HEK293 (cell line): ENCODE measurements around the gene TRAPPC12.

Experiments used
- GFI1B ChIP-seq: fragments of 450-650 bp; formaldehyde crosslinking; IDR thresholded peaks from 2 replicates; pipeline ENCODE4 v1.5.1; 2016; ENCODE audit warnings: missing biosample characterization, missing genetic modification characterization
- ZNF157 ChIP-seq: fragments of 450-650 bp; formaldehyde crosslinking; IDR thresholded peaks from 2 replicates; pipeline ENCODE4 v1.5.1; 2016; ENCODE audit warnings: missing biosample characterization, missing genetic modification characterization
- ZNF660 ChIP-seq: fragments of 450-650 bp; IDR thresholded peaks from 2 replicates; pipeline ENCODE4 v1.5.1; 2018; ENCODE audit warnings: missing biosample characterization, mild to moderate bottlenecking, missing genetic modification characterization
- ZNF707 ChIP-seq: fragments of 450-650 bp; formaldehyde crosslinking; IDR thresholded peaks from 2 replicates; pipeline ENCODE4 v1.5.1; 2016; ENCODE audit warnings: missing biosample characterization, missing genetic modification characterization
- TF ChIP-seq, protein P1 (sequence below): fragments of 450-650 bp; formaldehyde crosslinking; IDR thresholded peaks from 2 replicates; pipeline ENCODE4 v1.5.1; 2016; ENCODE audit warnings: missing biosample characterization, missing genetic modification characterization
- TF ChIP-seq, protein P2 (sequence below): fragments of 450-650 bp; formaldehyde crosslinking; IDR thresholded peaks from 2 replicates; pipeline ENCODE4 v1.5.1; 2016; ENCODE audit warnings: missing biosample characterization, missing genetic modification characterization

DNA sequence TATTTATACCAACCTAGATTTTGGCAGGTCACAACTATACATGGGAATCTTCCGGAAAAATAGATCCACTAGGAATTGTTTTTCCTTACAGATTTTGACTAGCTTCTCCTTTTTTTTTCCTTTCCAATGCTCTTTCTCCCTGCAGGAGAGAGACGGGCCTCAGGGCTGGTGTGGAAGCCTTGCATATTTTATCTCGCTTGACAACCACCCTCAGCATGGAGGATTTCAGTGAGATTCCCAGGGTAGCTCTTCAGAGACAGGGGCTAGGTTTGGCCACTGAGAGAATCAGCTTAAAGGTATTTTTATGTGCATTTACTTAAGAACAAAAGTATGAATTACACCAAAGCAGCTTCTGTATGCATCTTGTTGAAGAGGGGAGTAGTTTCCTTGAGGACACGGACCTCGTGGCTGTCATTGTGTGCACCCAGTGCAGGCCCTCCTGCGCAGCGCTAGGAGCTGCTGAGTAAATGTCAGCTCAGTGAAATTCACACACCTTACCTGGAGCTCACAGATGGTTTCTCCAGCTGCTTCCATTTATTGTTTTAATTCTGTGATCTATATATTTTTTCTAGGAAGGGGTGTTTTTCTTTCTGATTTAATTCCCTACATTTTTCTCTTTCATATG is 54.4 kb downstream of the TRAPPC12 start:
- TF ChIP-seq, protein P1, sequence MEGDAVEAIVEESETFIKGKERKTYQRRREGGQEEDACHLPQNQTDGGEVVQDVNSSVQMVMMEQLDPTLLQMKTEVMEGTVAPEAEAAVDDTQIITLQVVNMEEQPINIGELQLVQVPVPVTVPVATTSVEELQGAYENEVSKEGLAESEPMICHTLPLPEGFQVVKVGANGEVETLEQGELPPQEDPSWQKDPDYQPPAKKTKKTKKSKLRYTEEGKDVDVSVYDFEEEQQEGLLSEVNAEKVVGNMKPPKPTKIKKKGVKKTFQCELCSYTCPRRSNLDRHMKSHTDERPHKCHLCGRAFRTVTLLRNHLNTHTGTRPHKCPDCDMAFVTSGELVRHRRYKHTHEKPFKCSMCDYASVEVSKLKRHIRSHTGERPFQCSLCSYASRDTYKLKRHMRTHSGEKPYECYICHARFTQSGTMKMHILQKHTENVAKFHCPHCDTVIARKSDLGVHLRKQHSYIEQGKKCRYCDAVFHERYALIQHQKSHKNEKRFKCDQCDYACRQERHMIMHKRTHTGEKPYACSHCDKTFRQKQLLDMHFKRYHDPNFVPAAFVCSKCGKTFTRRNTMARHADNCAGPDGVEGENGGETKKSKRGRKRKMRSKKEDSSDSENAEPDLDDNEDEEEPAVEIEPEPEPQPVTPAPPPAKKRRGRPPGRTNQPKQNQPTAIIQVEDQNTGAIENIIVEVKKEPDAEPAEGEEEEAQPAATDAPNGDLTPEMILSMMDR (tag by site-specific recombination), result no peak
- TF ChIP-seq GFI1B (tag by site-specific recombination) (no peak), ZNF157 (no peak), ZNF660 (no peak), ZNF707 (tag by site-specific recombination) (no peak)
- TF ChIP-seq, protein P2, sequence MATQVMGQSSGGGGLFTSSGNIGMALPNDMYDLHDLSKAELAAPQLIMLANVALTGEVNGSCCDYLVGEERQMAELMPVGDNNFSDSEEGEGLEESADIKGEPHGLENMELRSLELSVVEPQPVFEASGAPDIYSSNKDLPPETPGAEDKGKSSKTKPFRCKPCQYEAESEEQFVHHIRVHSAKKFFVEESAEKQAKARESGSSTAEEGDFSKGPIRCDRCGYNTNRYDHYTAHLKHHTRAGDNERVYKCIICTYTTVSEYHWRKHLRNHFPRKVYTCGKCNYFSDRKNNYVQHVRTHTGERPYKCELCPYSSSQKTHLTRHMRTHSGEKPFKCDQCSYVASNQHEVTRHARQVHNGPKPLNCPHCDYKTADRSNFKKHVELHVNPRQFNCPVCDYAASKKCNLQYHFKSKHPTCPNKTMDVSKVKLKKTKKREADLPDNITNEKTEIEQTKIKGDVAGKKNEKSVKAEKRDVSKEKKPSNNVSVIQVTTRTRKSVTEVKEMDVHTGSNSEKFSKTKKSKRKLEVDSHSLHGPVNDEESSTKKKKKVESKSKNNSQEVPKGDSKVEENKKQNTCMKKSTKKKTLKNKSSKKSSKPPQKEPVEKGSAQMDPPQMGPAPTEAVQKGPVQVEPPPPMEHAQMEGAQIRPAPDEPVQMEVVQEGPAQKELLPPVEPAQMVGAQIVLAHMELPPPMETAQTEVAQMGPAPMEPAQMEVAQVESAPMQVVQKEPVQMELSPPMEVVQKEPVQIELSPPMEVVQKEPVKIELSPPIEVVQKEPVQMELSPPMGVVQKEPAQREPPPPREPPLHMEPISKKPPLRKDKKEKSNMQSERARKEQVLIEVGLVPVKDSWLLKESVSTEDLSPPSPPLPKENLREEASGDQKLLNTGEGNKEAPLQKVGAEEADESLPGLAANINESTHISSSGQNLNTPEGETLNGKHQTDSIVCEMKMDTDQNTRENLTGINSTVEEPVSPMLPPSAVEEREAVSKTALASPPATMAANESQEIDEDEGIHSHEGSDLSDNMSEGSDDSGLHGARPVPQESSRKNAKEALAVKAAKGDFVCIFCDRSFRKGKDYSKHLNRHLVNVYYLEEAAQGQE, result no peak
